ENCODE results near the gene SPEG.
"Not testable (repeated sequence)": the region's sequence is repeated elsewhere in the genome, so short reads cannot be mapped to it uniquely, and the experiment has no call there.

Gene SPEG

GRCh38 chr2:219434718-219435525 is at the start of gene SPEG:
Gene SPEG, plus strand, starts transcription at chr2:219434843. Its CDS starts 135 bp downstream, at chr2:219434978.
- DNase-seq, result no peak

- DNase-seq, result no peak
Observed at GRCh38 chr2:219384859-219385258, 49.8 kb upstream of the SPEG start.

- DNase-seq, result no peak
Observed at GRCh38 chr2:219385958-219386520, 48.6 kb upstream of the SPEG start.

- DNase-seq, result peak; percentile 8
Observed at GRCh38 chr2:219386532-219387280, 47.9 kb upstream of the SPEG start.

- DNase-seq, result peak; percentile 85
Observed at GRCh38 chr2:219387306-219388120, 47.1 kb upstream of the SPEG start, which contains the start of gene DNPEP. Gene DNPEP, minus strand, starts transcription at chr2:219387912. Its CDS starts 118 bp downstream, at chr2:219387794.

DNA sequence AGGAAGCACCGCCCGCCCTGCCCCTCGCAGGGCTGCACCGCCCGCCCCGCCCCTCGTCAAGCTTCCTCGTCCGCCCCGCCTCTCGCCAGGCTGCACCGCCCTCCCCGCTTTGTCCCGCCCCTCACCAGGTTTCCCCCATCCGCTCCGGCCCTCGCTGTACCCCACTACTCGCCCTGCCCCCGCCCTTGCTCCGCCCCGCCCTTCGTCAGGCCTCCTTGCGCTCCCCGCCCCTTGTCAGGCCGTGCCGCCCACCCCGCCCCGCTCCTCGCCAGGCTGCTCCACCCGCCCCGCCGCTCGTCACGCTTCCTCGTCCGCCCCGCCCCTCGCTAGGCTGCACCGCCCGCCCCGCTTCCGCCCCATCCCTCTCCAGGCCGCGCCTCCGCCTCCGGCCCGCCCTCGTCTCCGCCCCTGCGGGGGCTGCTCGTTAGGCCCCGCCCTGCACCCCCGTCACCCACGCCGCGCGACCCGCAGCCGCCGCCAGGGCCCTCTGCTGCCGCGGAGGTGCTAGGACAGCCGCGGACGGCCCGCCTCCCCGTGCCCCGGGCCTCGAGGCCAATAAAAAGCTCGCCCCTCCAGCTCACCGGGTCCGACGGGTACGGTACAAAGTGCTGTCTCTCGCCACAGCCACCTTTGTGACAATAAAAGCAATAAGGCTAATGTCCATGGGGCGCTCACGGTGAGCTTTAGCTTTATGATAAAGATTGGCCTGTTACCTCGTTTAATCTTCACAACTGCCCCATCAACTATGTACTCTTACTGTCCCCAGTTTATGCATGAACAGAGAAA is 46.3 kb upstream of the SPEG start:
- DNase-seq, result peak; percentile 92

DNA sequence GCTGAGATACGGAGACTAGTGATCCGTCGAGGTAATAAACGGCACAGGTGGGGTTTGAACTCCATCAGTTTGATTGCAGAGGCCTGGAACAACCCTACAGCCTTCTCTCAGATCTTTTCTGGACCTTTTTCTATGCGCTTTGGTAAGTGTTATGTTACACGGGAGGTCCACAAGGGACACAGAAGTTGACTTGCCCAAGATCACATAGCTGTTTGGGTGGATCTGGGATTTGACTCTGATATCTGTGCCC is 45.8 kb upstream of the SPEG start:
- no peak for DNase-seq

DNA sequence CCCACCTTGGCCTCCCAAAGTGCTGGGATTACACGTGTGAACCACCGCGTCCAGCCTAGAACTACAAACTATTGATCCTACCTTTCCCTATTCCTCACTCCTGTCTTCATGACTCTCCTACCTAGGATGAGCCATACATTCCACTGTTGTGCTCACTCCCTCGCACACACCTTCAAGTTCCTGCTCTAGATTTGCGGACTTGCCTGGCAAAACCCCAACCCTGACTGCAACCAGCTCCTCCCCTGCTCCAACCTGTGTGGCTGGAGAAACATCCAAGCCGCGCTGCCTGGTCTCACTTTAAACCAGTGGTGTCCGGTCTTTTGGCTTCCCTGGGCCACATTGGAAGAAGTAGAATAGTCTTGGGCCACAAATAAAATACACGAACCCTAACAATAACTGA is 41.9 kb upstream of the SPEG start:
- DNase-seq, result no peak

DNA sequence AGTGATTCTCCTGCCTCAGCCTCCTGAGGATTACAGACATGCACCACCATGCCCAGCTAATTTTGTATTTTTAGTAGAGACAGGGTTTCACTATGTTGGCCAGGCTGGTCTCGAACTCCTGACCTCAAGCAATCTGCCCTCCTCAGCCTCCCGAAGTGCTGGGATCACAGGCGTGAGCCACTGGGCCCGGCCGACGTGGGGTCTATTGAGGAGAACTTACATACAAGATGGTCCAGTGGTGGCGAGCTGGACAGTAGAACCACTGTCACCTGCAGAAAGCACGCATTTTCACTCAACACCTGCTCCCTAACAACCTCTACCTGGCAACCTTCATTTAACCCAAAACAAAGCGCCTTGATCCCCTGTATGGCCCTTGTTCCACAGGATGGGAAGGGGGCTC is 39.6 kb upstream of the SPEG start:
- not testable (repeated sequence) for DNase-seq

GRCh38 chr2:219395609-219396008 is 39.0 kb upstream of the SPEG start:
- no peak for DNase-seq

DNA sequence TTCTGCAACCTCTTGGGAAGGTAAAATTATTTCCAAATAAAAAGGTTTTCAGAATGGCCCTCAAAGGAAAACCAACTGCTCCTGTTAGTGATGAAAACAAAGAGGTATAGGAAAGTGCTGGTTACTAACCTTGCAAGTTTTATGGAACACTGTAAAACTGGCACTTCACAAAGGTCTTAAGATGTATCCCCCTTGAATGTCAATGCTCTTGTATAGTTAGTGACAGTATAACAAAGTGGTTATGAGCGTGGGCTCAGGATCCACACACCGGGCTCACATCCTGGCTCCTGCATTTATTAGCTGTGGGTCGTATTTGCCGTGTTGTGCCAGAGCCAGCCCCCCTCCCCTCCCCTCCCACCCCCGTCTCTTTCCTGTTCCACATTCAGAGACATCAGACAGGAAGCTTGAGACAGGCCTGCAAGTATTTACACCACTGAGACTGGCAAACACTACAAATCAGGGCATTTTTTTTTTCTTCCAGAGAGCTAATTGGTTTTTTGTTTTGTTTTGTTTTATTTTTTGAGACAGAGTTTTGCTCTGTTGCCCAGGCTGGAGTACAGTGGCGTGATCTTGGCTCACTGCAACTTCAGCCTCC is 37.7 kb upstream of the SPEG start:
- DNase-seq, result no peak

- peak; percentile 34 for DNase-seq
Observed at GRCh38 chr2:219398721-219399363, 35.8 kb upstream of the SPEG start.

- DNase-seq, result no peak
Observed at GRCh38 chr2:219399716-219400478, 34.7 kb upstream of the SPEG start.

DNA sequence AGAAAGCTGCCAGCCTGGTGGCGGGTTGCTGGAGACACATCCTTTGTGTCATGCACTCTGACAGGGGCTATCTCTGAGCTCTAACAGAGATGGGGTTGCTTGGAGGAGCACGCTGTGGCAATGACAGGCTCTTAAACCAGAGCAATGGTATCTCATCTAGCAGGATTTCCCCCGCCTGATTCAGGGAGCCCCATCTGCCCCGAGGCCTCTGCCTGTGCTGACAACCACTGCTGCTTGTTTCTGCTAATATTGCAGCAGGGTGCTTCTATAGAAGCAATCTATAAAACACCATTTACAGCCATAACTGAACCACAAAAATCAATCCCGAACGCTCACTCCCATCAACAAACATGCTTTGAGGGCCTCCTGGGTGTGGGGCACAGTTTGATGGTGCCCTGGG is 34.1 kb upstream of the SPEG start:
- no peak for DNase-seq

- DNase-seq, result no peak
Observed at GRCh38 chr2:219401606-219402005, 33.0 kb upstream of the SPEG start.

DNA sequence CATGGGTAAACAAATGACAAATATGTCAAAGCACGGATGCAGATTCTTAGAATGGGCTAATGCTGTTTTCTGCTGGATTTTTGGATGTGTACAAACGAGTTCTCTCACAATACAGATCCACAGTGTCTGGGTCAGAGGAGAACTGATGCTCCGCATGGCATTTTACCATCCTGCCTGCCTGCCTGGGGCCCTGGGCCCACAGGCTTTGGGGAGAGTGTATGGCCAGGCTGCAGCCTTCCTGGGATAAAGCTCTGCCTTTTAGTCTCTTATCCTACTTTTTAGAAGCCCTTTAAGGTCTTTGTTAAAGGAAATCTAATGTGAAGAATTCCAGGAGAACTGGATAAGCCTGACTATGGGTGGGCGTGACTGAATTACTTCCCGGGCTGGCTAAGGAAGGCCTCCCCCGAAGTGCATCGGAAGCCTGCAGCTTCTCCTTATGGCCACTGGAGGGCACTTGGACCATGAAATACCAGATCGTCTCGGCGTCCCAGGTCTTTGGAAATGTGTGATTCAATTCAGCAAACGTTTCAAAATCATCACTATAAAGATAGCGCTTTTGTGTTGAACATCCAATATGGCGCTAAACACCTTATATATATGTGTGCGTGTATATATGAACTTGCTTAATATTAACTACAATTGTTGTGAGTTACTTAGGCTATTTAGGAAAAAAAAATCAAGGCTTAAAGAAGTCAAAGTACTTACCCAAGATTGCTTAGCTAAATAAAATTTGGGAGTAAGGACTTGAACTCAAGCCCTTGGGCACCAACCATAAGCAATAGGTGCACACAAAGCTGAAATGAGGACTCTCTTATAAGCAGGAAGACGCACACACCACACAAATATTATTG is 31.8 kb upstream of the SPEG start:
- DNase-seq, result peak; percentile 66

GRCh38 chr2:219403861-219404260 is 30.8 kb upstream of the SPEG start:
- no peak for DNase-seq

DNA sequence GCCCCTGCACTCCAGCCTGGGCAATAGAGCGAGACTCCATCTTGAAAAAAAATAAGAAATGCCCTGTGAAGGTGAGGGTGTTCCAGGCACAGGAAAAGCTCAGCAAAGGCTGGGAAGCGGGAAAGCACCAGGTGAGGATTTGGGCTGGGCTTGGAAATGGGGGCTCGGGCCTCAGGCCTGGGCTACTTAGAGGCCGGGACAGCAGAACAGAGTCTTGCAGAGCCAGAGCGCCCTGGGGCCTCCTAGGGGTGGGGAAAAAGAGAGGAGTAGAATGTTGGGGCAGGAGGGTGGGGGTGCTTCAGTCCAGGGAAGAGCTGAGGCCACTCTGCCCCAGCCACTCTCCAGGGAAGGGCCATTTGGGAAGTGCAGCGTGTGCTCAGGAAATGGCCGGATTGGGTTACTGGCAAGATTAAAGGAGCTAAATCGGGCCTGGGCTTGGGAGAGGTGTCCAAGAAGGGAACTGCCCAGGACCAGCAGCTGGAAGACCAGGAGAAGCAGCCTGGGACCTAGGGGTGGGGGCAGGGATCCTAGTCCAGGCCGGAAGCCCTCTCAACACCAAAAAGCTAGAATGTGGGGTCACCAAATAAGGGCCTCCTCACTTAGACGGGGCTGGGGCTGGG is 30.2 kb upstream of the SPEG start:
- no peak for DNase-seq

DNA sequence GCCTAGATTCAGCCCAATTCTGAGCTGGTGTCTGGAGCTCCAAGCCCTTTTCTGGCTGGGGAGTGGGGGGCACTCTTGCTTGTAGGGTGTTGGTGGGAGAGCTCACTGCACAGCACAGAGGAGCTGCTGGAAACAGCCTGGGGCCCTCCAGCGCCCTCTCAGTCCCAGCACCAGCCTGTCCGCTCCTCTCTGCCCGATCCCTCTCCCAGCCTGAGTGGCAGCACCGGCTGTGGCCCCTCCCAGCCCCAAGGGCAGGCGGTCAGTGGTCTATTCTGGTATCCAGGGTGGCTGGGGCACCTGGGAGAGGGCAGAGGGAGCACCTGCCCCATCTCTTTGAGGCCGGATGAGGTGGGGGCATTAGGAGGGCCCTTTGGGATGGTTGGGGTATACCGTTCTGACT is 29.7 kb upstream of the SPEG start:
- no peak for DNase-seq

Data from RPMI8226 (cell line).